HK-2 (cell line): ENCODE data around the gene SPEM3.
"Not testable (repeated sequence)": the region's sequence is repeated elsewhere in the genome, so short reads cannot be mapped to it uniquely, and the experiment has no call there.

Experiments used
- DNase-seq: peaks from one replicate; pipeline ENCODE4 v3.0.0-alpha.2; 2018; ENCODE audit not compliant: unreplicated experiment

SPEM3 gene

GRCh38 chr17:7442142-7442541 is 13.5 kb downstream of the SPEM3 start:
- DNase-seq, result no peak

- DNase-seq, result no peak
Observed at GRCh38 chr17:7443499-7444485, 15.1 kb downstream of the SPEM3 start.

- DNase-seq, result peak; percentile 55
Observed at GRCh38 chr17:7444682-7445618, 16.3 kb downstream of the SPEM3 start, which contains the start of gene CHRNB1. Gene CHRNB1, plus strand, starts transcription at chr17:7445061. Its CDS starts 67 bp downstream, at chr17:7445128.

GRCh38 chr17:7445619-7445968 is 16.9 kb downstream of the SPEM3 start:
- peak; percentile 49 for DNase-seq

GRCh38 chr17:7448461-7448860 is 19.8 kb downstream of the SPEM3 start:
- DNase-seq, result no peak

- no peak for DNase-seq
Observed at GRCh38 chr17:7459961-7460545, 31.4 kb downstream of the SPEM3 start.

- DNase-seq, result no peak
Observed at GRCh38 chr17:7460850-7461660, 32.4 kb downstream of the SPEM3 start.

- no peak for DNase-seq
Observed at GRCh38 chr17:7462474-7463371, 34.1 kb downstream of the SPEM3 start.

- DNase-seq, result no peak
Observed at GRCh38 chr17:7463372-7463846, 34.8 kb downstream of the SPEM3 start.

GRCh38 chr17:7464081-7464480 is 35.4 kb downstream of the SPEM3 start:
- DNase-seq, result no peak

- DNase-seq, result no peak
Observed at GRCh38 chr17:7465597-7466275, 37.1 kb downstream of the SPEM3 start.

GRCh38 chr17:7466318-7466638 is 37.6 kb downstream of the SPEM3 start:
- DNase-seq, result no peak

GRCh38 chr17:7466639-7467341 is 38.1 kb downstream of the SPEM3 start:
- DNase-seq, result peak; percentile 44

- no peak for DNase-seq
Observed at GRCh38 chr17:7467498-7467897, 38.8 kb downstream of the SPEM3 start.

GRCh38 chr17:7468290-7468689 is 39.6 kb downstream of the SPEM3 start:
- no peak for DNase-seq

- DNase-seq, result no peak
Observed at GRCh38 chr17:7468804-7469389, 40.2 kb downstream of the SPEM3 start.

GRCh38 chr17:7469843-7470242 is 41.2 kb downstream of the SPEM3 start:
- not testable (repeated sequence) for DNase-seq

- not testable (repeated sequence) for DNase-seq
Observed at GRCh38 chr17:7470457-7470973, 41.9 kb downstream of the SPEM3 start.
